Stomach (tissue), 9 donors: Measurements from ENCODE around the gene ATP2A2. TPM values are rescaled to one million over a fixed set of nuclear protein-coding genes. Genes with fewer than 3 reads are reported as not detected.
"Not testable (repeated sequence)": the region's sequence is repeated elsewhere in the genome, so short reads cannot be mapped to it uniquely, and the experiment has no call there.

Source experiments
- DNase-seq, 2 donors: peaks; one replicate each; pipeline versions ENCODE4 v3.0.0 to v3.0.0-alpha.2; 2013 to 2019
- H3K27ac ChIP-seq, 5 donors: fragments of 200-600 bp in 4 of 5; sonication (generic) in 4 of 5; one replicate each; pipeline ENCODE4 v1.5.1; 2013 to 2019; ENCODE audit warnings: mild to moderate bottlenecking in 1 of 5, moderate library complexity in 1 of 5
- H3K27me3 ChIP-seq, 3 donors: fragments of 200-600 bp; sonication (generic); one replicate each; pipeline ENCODE4 v1.5.1; 2017 to 2019; ENCODE audit warnings: mixed run types in 1 of 3
- H3K36me3 ChIP-seq, 4 donors: fragments of 200-600 bp; sonication (generic); 1 replicate in 3 of 4; 2 replicates in 1 of 4; pipeline ENCODE4 v1.5.1; 2016 to 2019
- H3K4me1 ChIP-seq, 4 donors: fragments of 200-600 bp; sonication (generic); one replicate each; pipeline ENCODE4 v1.5.1; 2016 to 2019
- H3K4me3 ChIP-seq, 4 donors: fragments of 200-600 bp; sonication (generic) in 3 of 4; one replicate each; pipeline ENCODE4 v1.5.1; 2016 to 2019; ENCODE audit warnings: mild to moderate bottlenecking in 1 of 4
- H3K9me3 ChIP-seq, 4 donors: fragments of 200-600 bp; sonication (generic); one replicate each; pipeline ENCODE4 v1.5.1; 2016 to 2019
- EP300 ChIP-seq: sonication (generic); formaldehyde crosslinking; IDR thresholded peaks from one replicate; pipeline ENCODE4 v1.6.1; 2017; ENCODE audit warnings: antibody characterized with exemption
- POLR2A ChIP-seq, 4 donors: fragments of 450-650 bp; IDR thresholded peaks; one replicate each; pipeline ENCODE4 v1.6.1; 2016; ENCODE audit warnings: antibody characterized with exemption in 4 of 4, control low read depth in 2 of 4, mild to moderate bottlenecking in 1 of 4, moderate library complexity in 1 of 4
- POLR2AphosphoS5 ChIP-seq, 3 donors: sonication (generic); formaldehyde crosslinking; IDR thresholded peaks; one replicate each; pipeline ENCODE4 v1.6.1; 2016; ENCODE audit warnings: antibody characterized with exemption in 3 of 3
- WGBS, 5 donors: extraction: QIAGEN DNeasy Blood & Tissue Kit in 3 of 5; methylation state at CpG; one replicate each; pipeline versions ENCODE4 v1.1.5 to v1.1.7; 2013 to 2018; 5-methylcytosine and 5-hydroxymethylcytosine counted together
- intact Hi-C: fragments of 100-400 bp; cut with DNase I; formaldehyde crosslinking; loops from one replicate; pipeline ENCODE4 v1.15.1; 2023; ENCODE audit warnings: low total_unique reads
- polyA plus RNA-seq, 3 donors: library from polyadenylated mRNA; stranded (reverse); fragments of 200-250 nt; gene quantifications; one replicate each; pipeline ENCODE4 v1.2.3, GENCODE V29; 2013
- total RNA-seq, 5 donors: library from RNA; depleted of rRNA; stranded (reverse); fragments of >200 nt; gene quantifications; one replicate each; pipeline versions ENCODE4 v1.1.0 to v1.2.3, GENCODE V29; 2014 to 2016
- TF ChIP-seq, protein P1 (sequence below), 7 experiments: fragments of 450-650 bp in 4 of 7; fragments of 200-600 bp in 3 of 7; sonication (generic) in 3 of 7; IDR thresholded peaks; one replicate each; pipeline ENCODE4 v1.5.1; 2016 to 2019; ENCODE audit warnings: antibody characterized with exemption in 7 of 7, control low read depth in 2 of 7, mild to moderate bottlenecking in 1 of 7
- donor health status: healthy with polysubstance abuse.
- donor health status: Bipolar disorder and iron deficiency.
- donor health status: healthy.

ATP2A2 gene
- total and polyA plus RNA-seq, 8 donors, result 14.1 to 202 (median 104) TPM

DNA sequence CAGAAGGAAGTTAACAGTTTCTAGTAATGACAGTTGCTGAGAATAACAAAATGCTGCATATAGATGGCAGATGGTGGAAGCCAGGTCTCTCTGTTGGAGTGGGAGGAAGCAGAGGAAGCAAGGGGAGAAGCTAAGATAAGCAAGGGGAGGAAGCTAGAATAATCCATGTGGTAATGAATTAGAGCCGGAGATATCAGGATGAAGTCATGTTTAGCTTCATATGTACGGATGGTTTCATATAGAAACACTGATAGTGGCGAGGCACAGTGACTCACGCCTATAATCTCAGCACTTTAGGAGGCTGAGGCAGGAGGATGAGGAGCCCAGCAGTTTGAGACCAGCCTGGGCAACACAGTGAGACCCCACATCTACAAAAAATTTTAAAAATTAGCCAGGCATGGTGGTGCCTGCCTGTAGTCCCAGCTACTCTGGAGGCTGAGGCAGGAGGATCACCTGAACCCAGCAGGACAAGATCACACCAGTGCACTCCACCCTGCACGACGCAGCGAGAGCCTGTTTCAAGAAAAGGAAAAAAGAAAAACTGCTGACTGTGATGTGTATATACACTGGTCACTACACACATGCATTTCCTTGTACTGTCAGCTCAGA lies 73.2 kb downstream of the ATP2A2 start:
- Histone ChIP-seq H3K4me3 (no peak overlapping the region), H3K4me1 (peaks cover 0 to 15% (median 5%) of the 10 kb centered on the region in 4 donors), H3K27me3 (no peaks in the 10 kb centered on the region), H3K9me3 (no peaks in the 10 kb centered on the region), H3K27ac (no peak overlapping the region), H3K36me3 (peaks cover 5 to 25% (median 21%) of the 10 kb centered on the region in 4 donors)
- TF ChIP-seq POLR2A (IDR thresholded peaks at IDR 0.05), result no peak
- no peak for TF ChIP-seq EP300
- TF ChIP-seq POLR2AphosphoS5 (IDR thresholded peaks at IDR 0.05), result no peak
- TF ChIP-seq, protein P1, sequence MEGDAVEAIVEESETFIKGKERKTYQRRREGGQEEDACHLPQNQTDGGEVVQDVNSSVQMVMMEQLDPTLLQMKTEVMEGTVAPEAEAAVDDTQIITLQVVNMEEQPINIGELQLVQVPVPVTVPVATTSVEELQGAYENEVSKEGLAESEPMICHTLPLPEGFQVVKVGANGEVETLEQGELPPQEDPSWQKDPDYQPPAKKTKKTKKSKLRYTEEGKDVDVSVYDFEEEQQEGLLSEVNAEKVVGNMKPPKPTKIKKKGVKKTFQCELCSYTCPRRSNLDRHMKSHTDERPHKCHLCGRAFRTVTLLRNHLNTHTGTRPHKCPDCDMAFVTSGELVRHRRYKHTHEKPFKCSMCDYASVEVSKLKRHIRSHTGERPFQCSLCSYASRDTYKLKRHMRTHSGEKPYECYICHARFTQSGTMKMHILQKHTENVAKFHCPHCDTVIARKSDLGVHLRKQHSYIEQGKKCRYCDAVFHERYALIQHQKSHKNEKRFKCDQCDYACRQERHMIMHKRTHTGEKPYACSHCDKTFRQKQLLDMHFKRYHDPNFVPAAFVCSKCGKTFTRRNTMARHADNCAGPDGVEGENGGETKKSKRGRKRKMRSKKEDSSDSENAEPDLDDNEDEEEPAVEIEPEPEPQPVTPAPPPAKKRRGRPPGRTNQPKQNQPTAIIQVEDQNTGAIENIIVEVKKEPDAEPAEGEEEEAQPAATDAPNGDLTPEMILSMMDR (IDR thresholded peaks at IDR 0.05), result no peak
- intact Hi-C loops, result no loop called here
- no peak for DNase-seq
- WGBS, 5 donors, result 31 to 40% (median 39%) methylated on average over 7 of the region's 7 CpGs

DNA sequence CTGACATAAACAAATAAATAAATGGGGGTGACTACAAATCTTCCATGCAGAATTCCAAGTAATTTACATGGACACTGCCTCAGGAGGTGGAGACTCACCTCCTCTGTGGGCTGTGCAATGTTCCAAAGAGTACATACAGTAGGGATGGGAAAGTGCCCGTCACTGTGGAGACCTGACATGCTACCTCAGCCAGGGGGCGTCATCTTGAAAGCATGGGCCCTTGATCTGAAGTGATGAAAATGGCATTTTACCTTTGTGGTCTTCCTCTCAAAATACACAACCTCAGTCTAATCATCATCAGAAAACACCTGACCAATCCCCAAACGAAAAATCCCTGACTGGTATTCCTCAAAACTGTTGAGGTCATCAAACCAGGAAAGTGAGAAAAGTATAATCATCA lies 74.0 kb downstream of the ATP2A2 start:
- TF ChIP-seq, protein P1 (IDR thresholded peaks at IDR 0.05), result peak in 2 of 7 experiments; percentile 15 to 21
- no peak for TF ChIP-seq POLR2A (IDR thresholded peaks at IDR 0.05)
- Histone ChIP-seq H3K4me1 (peaks cover 0 to 15% (median 5%) of the 10 kb centered on the region in 4 donors), H3K27me3 (no peaks in the 10 kb centered on the region), H3K36me3 (peaks cover 5 to 17% (median 13%) of the 10 kb centered on the region in 4 donors), H3K9me3 (no peaks in the 10 kb centered on the region), H3K4me3 (no peak overlapping the region), H3K27ac (no peak overlapping the region)
- 11 to 25% (median 18%) methylated on average over 3 of the region's 3 CpGs for WGBS, 5 donors
- DNase-seq, result no peak
- intact Hi-C loops, result no loop called here

DNA sequence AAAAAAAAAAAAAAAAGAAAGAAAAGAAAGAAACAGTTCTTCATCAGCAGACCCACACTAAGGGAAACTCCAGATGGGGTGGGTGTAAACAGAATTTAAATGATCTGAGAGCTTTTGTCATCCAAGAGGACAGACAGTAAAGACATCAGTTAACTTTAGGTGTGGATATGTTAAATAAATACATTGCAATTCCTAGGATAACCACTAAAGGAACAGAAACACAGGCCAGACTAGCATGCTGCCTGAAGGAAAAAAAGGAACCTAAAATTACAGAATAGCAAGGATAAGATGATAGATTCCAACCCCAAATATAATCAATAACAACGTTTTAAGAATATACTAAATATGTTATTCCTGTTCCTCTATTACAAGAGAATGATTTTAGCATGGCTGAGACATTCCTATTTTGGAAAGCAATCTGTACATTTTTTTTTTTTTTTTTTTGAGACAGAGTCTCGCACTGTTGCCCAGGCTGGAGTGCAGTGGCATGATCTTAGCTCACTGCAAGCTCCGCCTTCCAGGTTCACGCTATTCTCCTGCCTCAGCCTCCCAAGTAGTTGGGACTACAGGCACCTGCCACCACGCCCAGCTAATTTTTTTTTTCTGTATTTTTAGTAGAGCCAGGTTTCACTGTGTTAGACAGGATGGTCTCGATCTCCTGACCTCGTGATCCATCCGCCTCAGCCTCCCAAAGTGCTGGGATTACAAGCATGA lies 77.5 kb downstream of the ATP2A2 start:
- DNase-seq, intact Hi-C loops, H3K27me3 ChIP-seq, H3K36me3 ChIP-seq, H3K9me3 ChIP-seq, H3K4me3 ChIP-seq, H3K27ac ChIP-seq: not testable (repeated sequence)
- TF ChIP-seq, protein P1 (IDR thresholded peaks at IDR 0.05), result peak in 1 of 7 experiments; percentile 23
- peaks cover 0 to 13% (median 5%) of the 10 kb centered on the region in 4 donors for H3K4me1 ChIP-seq
- 79 to 89% (median 83%) methylated on average over 7 to 8 of the region's 8 CpGs for WGBS, 5 donors

DNA sequence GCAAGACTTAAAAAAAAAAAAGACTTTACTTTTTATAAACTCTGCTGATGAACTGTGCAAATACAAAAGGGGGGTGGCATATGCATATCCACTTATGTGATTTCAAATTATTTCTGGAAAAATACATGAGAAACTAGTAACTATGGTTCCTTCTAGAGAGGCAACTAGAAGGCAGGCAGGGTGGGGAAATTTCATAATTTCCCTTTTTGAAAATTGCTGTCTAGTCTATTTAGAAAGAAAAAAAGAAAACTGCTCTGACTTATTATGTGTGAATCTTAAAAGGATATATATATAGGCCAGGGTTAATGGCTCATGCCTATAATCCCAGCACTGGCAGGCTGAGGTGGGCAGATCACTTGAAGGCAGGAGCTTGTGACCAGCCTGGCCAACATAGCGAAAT lies 80.2 kb downstream of the ATP2A2 start:
- WGBS, 5 donors, result 89 to 100% (median 95%) methylated on average over 1 of the region's 1 CpG
- TF ChIP-seq, protein P1 (IDR thresholded peaks at IDR 0.05), result no peak
- TF ChIP-seq POLR2A (IDR thresholded peaks at IDR 0.05) (no peak), POLR2AphosphoS5 (IDR thresholded peaks at IDR 0.05) (no peak), EP300 (no peak)
- intact Hi-C loops, result no loop called here
- Histone ChIP-seq H3K36me3 (no peaks in the 10 kb centered on the region), H3K9me3 (no peaks in the 10 kb centered on the region), H3K4me1 (peaks cover 0 to 9% (median 5%) of the 10 kb centered on the region in 4 donors), H3K27me3 (no peaks in the 10 kb centered on the region), H3K4me3 (no peak overlapping the region), H3K27ac (no peak overlapping the region)
- no peak for DNase-seq
